Measurements from ENCODE around the gene STMP1.

GRCh38 chr7:135714534-135715009 lies 52.3 kb downstream of the STMP1 start:
- TF ChIP-seq POLR2A (IDR thresholded peaks at IDR 0.05) (no peak), CTCF (IDR thresholded peaks at IDR 0.05) (no peak)

Measured in lower leg skin (tissue), 3 donors.